ENCODE results near the gene MALT1.

Gene MALT1

DNA sequence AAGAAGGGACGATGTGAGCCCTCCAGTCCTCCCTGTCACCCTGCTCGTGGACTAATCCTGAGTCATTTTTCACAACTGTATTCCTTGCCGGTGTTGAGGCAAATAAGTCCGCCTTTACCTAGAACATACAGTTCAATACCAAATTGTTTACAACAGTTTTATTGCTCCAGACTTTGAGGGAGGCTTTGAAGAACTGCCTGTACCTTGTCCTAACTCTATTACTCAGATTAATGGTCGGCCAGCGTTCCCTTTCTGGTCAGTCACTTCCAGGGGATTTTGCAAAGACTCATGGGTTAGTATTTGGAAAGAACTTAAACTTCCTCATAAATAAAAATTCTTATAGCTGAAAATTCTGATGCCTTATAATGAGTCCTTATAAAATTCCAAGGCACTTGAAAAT lies 108.3 kb downstream of the MALT1 start:
- DNase-seq: no peak

DNA sequence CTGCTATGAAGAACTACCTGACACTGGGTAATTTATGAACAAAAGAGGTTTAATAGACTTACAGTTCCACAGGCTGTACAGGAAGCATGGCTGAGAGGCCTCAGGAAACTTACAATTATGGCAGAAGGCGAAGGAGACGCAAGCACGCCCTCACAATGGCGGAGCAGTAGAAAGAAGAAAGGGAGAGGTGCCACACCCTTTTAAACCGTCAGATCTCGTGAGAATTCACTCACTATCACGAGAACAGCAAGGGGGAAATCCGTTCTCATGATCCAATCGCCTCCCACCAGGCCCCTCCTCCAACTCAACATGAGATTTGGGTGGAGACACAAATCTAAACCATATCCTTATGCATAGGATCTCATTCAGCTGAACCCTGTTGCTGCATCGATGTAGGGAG lies 108.8 kb downstream of the MALT1 start:
- DNase-seq: no peak

DNA sequence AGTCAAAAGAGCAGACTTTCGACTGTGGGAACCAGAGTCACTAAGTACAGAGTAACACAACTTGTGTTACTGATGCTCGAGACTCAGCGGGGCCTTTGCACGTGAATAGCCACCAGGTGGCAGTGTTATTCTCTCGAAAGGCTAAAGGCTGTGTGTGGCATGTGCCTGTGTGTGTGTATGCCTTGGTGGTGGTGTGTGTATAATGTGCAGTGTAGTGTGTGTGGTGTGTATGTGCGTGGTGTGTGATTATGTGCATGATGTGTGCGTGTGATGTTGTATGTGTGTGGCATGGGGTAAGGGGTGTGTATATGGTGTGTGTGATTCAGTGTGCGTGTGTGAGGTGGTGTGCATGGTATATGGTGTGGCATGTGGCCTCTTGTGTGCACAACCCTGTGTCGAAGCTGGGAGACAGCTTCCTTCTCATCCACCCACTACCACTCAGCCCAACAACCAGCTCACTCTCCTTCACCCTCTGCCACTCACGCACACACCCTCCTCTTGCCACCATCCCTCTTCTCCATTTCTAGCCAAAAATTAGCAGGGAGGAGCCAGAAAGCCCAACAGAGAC lies 110.4 kb downstream of the MALT1 start:
- no peak for DNase-seq

DNA sequence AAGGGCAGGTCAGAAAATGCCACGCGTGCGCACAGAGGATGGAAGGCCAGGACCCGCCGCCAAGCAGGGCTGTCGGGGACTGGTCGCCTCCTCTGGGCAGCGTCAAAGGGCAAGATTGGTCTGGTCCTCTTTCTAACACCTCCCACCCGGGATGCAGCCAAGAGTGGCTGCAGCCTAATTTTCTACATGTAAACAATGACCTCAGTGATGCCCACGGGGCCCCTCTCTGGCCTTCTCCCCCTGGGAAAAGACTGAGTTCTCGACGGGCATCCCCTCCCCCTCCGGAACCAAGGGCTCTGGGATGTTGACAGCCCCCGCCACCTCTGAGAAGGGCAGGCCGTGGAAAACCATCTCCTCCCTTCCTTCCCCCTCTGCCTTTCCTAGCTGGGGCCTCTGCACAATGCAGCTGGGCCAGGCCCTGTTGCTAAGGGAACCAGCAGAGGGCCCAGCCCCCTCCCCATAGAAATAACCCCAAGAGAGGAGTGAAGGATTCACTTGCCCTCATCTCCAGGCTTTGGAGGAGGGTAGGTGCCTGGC lies 113.4 kb downstream of the MALT1 start:
- no peak for DNase-seq

DNA sequence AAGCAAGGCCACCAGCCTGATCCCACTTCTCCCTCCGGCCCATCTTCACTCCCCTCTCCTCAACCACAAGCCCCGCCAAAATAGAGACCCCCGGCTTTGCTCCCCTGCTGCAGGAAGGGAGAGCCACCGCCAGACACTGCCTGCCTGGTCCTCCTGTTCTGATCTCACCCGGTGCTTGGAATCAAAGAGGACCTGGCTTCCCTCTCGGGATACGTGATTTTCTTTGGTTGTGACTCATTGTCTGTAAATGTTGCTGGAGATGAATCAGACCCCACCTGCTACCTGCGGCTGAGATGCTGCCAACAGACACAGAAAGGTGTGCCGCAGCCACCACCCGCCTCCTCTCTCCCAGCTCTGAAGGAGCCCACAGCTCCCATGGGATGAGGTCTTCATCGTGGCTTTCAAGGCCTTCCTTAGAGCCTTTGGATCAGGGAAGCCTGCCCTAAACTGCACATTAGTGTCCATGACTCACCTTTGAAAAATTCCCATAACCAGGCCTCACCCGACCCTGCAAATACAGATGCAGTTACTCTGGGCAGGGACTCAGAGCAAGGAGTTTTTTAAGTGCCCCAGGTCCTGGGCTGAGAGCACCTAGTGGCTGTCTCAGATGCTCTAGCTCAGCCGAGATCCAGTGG lies 114.0 kb downstream of the MALT1 start:
- no peak for DNase-seq

DNA sequence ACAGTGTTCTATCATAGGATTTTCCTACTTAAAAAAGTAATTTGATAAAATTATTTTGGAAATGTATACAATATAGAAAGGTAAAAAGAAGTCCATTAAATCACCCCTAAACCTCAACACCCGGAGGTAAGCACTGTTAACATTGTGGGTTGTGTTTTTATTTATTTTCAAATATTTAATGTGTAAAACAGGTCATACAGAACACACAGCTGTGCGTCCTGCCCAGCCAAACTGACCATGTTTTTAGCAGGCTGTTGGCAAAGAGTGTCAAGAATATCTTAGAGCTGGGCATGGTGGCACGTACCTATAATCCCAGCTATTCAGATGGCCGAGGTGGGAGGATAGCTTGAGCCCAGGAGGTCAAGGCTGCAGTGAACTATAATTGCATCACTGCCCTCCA lies 114.6 kb downstream of the MALT1 start:
- no peak for DNase-seq

DNA sequence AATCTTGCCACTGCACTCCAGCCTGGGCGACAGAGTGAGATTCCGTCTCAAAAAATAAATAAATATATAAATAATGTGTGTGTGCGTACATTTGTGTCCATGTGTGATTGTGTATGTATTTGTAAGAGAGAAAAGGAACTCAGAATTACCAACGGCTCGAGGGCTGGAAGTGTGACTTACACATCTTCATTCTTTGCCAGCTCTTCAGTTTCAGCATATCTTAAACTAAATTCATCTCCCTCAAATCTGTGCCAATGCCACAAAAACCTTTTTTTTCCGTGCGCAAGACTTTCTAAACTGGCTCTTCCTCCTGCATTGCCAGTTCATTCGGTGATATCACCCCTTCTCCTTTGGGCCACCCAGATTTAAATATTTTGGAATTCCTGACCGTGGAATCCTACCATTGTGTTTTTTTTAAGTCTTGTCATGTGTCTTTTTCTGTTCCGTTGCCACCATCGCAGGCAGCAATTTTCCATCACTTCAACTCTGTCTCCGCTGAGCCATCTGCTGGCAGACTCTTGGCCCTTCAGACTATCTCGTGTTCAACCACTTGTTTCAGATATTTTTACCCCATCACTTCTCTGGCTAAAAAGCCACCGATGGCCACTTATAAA lies 116.4 kb downstream of the MALT1 start:
- no peak for DNase-seq

DNA sequence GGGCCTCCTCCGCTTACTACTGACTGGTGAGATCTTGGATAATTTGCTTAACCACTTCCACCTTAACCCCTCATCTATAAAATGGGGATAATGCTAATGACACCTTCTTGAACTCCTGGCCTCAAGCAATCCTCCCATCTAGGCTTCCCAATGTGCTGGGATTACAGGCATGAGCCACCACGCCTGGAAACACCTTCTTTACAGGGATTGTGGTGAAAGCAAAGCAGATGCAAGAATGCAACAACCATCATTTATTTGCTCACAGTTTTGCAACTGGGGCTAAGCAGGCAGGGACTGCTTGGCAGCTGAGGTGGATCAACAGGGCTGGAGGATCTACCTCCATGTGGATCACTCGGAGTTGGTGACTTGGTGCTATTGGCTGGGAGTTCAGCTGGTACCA lies 117.2 kb downstream of the MALT1 start:
- DNase-seq: no peak

DNA sequence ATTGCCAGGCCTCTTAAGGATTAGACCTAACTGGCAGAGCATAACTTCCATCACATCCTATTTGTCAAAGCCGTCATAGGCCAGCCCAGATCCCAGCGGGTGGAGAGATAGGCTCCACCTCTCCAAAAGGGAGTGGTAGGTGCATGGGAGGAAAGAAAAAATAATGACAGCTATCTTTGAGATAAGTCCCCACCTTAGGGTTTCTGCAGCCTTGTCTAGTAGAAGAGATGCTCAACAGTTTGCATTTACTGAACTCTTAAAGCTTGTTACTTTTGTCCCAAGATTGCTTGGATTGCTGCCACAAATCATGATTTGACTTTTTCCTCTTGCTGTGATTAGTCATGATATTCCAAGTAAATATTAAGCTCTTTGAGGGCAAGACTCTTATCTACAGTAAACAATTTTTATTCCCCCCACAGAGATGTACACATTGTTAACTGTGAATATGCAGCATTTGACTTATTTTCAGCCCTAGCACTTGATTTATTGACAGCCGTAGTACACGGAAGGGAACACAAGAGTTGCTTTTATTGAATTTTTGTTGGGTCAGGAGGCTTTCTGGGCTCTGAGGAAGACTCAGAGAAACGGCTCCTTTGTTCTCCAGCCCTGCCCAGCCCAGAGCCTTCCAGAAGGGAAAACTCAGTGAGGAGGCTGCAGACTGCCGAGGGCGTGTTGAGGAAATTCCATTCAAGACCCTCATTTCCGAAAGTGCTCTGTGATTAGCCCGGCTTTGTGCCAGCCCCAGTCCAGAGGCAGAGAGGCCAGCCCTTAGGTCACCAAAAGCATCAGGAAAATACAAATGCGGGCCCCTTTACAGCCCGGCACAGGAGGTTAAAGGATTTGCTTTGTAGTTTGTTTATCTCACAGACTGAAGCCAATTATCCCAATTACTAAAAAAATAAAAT lies 118.0 kb downstream of the MALT1 start:
- DNase-seq: no peak

DNA sequence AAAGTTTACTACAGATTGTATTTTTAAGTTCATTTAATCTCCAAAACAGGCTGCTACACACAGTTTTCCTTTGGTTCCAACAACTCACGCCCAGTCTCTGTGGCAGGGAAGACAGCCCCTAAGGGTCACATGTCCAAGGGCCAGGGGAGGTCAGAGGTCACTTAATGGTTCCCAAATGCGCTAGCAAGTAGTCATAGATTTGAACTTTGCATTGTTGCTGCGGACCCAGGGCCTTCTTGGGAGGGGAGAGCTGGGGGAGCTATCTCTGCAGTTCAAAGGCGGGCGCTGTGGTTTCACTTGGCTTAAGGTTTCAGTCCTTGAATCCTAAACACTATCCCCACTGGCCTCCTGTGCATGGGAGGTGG lies 118.6 kb downstream of the MALT1 start:
- no peak for DNase-seq

DNA sequence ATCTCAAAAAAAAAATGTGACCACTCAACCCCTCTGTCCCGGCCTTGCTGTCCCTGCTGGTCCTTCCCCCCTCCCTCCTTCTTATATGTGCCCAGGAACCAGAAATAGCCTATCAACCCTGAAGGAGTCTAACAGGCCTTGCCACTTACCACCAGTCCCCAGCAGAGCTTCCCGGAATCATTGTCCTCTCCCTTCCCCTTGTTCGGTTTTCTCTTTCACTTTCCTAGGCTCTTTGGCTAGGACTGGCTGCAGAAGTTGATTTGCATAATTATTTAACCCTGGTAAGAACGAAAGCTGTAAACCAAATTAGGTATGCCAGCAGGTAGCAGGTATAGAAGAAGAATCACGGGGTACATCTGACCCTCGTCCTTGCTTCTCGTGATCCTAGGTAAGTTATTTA lies 120.8 kb downstream of the MALT1 start:
- DNase-seq: no peak

DNA sequence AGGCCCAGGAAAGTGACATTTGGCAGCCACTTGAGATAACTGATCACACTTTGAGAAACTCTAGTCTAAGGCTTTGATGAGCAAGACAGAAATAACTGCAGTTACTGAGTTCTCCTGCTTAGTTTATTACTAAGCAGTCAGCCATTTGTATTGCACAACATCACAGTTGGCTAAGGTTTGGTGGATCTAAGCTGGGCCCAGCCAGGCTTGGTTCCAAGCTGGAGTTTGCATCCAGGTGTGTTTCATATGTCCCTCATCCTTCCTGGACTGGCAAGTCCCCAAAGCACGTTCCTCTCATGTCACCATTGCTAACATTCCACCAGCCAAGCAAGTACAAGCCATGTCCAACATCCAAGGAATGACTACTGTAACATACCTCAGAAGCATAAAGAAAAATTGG lies 122.1 kb downstream of the MALT1 start:
- no peak for DNase-seq

DNA sequence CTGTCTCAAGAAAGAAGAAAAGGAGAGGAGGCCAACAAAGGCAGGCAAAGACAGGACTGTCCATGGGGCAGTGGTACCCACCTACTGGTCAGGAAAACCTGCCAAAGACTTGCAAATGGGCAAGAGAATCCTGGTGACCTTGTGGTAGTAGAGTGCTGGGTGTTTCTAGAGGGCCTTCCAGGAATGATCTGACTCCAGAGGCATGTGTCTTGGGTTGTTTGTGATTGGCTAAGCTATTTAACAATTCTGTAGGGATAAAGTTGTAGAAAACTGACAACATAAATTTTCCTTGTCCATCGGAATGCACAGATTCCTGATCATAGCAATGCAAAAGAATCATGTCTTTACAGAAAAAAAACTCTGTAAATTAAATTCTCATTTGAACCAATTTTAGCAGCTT lies 125.0 kb downstream of the MALT1 start:
- DNase-seq: no peak

DNA sequence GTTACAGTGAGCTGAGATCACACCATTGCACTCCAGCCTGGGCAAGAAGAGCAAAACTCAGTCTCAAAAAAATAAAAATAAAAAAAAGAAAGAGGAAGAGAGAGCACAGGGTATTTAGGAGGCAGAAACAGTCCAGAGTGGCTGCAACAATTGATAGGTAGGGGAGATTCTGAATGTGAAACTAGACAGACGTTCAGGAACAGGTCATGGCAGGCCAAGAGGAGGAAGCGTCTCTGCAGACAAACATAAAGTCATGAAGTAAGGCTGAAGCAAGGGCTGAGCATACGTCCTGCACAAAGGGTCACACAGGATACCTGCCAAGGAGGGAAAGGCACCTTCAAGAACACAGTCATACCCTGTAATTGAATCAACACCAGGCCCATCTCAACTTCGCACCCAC lies 129.3 kb downstream of the MALT1 start:
- no peak for DNase-seq

DNA sequence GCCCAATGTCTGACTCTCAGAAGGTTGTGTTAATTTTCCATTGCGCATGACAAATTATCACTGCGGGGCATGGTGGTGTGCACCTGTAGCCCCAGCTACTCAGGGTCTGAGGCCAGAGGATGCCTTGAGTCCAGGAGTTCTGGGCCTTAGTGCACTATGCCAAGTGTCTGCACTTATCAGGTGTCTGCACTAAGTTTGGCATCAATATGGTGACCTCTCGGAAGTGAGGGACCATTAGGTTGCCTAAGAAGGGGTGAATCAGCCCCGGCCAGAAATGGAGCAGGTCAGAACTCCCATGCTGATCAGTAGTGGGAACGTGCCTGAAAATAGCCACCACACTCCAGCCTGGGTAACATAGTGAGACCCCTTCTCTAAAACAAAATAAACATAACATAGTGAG lies 131.7 kb downstream of the MALT1 start:
- DNase-seq: no peak

DNA sequence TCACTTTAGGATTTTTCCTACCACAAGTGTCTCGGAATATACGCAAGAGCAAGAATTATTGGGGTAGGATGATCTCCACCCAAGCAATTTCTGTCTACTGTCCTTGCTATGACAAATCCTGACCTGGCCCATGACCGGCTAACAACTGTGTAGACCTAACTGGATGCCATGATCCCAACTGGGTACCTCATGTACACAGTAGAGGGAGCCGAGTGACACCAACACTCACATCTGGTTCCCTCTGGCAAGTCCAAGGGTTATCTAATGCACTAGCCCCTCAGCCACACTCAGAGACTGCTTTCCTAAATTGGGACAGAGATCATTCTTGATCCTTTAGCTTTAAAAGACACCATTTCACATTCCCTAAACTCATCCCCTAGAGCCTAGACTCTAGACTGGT lies 132.7 kb downstream of the MALT1 start:
- no peak for DNase-seq
